ENCODE data around the gene PACS1.

DNA sequence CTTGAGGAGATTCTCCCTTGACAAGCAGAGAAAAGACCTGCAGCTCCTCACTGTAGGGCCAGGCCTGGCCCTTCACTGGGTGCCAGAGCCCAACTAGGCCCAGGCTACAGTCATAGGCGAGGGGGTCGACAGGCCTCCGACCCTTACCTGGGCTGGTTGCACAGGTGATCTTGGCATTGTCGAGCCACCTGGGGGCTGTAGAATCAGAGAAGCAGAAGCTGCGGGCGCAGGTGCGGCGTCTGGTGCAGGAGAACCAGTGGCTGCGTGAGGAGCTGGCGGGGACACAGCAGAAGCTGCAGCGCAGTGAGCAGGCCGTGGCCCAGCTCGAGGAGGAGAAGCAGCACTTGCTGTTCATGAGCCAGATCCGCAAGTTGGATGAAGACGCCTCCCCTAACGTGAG is 191.5 kb downstream of the PACS1 start:
- TF ChIP-seq, protein P1, sequence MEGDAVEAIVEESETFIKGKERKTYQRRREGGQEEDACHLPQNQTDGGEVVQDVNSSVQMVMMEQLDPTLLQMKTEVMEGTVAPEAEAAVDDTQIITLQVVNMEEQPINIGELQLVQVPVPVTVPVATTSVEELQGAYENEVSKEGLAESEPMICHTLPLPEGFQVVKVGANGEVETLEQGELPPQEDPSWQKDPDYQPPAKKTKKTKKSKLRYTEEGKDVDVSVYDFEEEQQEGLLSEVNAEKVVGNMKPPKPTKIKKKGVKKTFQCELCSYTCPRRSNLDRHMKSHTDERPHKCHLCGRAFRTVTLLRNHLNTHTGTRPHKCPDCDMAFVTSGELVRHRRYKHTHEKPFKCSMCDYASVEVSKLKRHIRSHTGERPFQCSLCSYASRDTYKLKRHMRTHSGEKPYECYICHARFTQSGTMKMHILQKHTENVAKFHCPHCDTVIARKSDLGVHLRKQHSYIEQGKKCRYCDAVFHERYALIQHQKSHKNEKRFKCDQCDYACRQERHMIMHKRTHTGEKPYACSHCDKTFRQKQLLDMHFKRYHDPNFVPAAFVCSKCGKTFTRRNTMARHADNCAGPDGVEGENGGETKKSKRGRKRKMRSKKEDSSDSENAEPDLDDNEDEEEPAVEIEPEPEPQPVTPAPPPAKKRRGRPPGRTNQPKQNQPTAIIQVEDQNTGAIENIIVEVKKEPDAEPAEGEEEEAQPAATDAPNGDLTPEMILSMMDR (conservative IDR thresholded peaks at IDR 0.05 in 1 of 2, IDR thresholded peaks at IDR 0.05 in 1 of 2; ENCODE audit: low read depth in 1 of 2, low read length in 2 of 2), result no peak
- TF ChIP-seq EZH2 (IDR thresholded peaks at IDR 0.05; ENCODE audit: low read length, missing control alignments), result no peak

Data from fibroblast of lung (primary cell).